HG03378 (cell line): ENCODE measurements around the gene REPS1.

Experiments used
- ATAC-seq: cut with Tn5 transposase; IDR thresholded peaks from one replicate; pipeline ENCODE4 v1.9.1; 2021; ENCODE audit warnings: mild to moderate bottlenecking, moderate library complexity; ENCODE audit not compliant: unreplicated experiment

REPS1 gene

GRCh38 chr6:138973466-138974153 lies 14.4 kb downstream of the REPS1 start:
- ATAC-seq, result no peak

GRCh38 chr6:138972226-138972665 lies 15.8 kb downstream of the REPS1 start:
- ATAC-seq, result no peak

GRCh38 chr6:138971601-138972000 lies 16.5 kb downstream of the REPS1 start:
- ATAC-seq, result no peak

- ATAC-seq, result peak; percentile 63
Measured at GRCh38 chr6:138970856-138971425, 17.1 kb downstream of the REPS1 start.

- no peak for ATAC-seq
Measured at GRCh38 chr6:138970159-138970558, 17.9 kb downstream of the REPS1 start.

GRCh38 chr6:138966870-138967269 lies 21.2 kb downstream of the REPS1 start:
- ATAC-seq, result no peak

- ATAC-seq, result no peak
Measured at GRCh38 chr6:138965971-138966370, 22.1 kb downstream of the REPS1 start.

GRCh38 chr6:138965291-138965874 lies 22.7 kb downstream of the REPS1 start:
- ATAC-seq, result no peak

- no peak for ATAC-seq
Measured at GRCh38 chr6:138964012-138964411, 24.0 kb downstream of the REPS1 start.

GRCh38 chr6:138963531-138963930 lies 24.5 kb downstream of the REPS1 start:
- no peak for ATAC-seq

- ATAC-seq, result no peak
Measured at GRCh38 chr6:138963119-138963518, 24.9 kb downstream of the REPS1 start.

- no peak for ATAC-seq
Measured at GRCh38 chr6:138959521-138959920, 28.5 kb downstream of the REPS1 start.

GRCh38 chr6:138958595-138958994 lies 29.5 kb downstream of the REPS1 start:
- ATAC-seq, result no peak

- no peak for ATAC-seq
Measured at GRCh38 chr6:138957903-138958302, 30.1 kb downstream of the REPS1 start.

GRCh38 chr6:138957484-138957883 lies 30.6 kb downstream of the REPS1 start:
- no peak for ATAC-seq

- no peak for ATAC-seq
Measured at GRCh38 chr6:138956244-138956924, 31.7 kb downstream of the REPS1 start.

- ATAC-seq, result no peak
Measured at GRCh38 chr6:138955262-138955661, 32.8 kb downstream of the REPS1 start.

GRCh38 chr6:138953451-138953850 lies 34.6 kb downstream of the REPS1 start:
- no peak for ATAC-seq

- ATAC-seq, result no peak
Measured at GRCh38 chr6:138948546-138949179, 39.4 kb downstream of the REPS1 start.

- ATAC-seq, result no peak
Measured at GRCh38 chr6:138948004-138948403, 40.0 kb downstream of the REPS1 start.

GRCh38 chr6:138945354-138945753 lies 42.7 kb downstream of the REPS1 start:
- no peak for ATAC-seq
